ENCODE measurements around the gene HS3ST1.

HS3ST1 gene

DNA sequence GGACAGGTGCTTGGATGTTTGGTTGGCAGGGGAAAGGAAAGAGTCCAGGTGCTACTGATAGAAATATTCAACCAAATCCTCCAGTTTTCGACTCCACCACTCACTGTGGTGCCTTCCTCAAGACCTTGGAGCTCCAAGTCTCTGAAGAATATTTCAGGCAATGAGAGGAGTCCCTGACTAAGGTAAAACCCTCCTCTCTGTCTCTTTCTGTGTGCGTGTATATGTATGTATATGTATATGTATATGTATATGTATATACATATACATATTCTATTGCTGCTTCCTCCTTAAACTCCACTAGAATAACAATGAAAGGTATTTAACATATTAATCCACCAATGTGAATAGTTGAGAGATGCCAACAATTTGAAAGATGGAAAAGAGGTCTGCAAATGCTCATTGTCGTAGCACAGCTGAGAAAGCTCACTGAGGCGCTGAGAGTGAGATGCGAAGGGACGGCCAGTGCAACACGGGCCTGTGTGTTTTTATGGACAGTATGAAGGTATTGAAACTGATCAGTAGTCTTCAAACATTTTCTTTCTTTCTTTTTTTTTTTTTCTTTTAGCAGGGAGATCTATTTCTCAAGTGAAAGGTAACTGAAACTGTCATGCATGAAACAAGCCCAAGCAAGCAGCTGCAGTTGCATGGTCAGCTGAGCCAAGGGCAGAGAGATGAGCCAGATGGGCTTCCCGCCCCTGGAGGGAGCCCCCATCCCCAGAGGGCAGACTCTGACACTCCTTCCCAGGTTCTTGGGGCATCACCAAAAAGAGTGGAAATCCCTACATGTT lies 41.1 kb upstream of the HS3ST1 start:
- DNase-seq (ENCODE audit: low read depth in 1 of 2, low spot score in 1 of 2): no peak
- TF ChIP-seq, protein P1, sequence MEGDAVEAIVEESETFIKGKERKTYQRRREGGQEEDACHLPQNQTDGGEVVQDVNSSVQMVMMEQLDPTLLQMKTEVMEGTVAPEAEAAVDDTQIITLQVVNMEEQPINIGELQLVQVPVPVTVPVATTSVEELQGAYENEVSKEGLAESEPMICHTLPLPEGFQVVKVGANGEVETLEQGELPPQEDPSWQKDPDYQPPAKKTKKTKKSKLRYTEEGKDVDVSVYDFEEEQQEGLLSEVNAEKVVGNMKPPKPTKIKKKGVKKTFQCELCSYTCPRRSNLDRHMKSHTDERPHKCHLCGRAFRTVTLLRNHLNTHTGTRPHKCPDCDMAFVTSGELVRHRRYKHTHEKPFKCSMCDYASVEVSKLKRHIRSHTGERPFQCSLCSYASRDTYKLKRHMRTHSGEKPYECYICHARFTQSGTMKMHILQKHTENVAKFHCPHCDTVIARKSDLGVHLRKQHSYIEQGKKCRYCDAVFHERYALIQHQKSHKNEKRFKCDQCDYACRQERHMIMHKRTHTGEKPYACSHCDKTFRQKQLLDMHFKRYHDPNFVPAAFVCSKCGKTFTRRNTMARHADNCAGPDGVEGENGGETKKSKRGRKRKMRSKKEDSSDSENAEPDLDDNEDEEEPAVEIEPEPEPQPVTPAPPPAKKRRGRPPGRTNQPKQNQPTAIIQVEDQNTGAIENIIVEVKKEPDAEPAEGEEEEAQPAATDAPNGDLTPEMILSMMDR (IDR thresholded peaks at IDR 0.05; ENCODE audit: insufficient read depth, low read length): no peak
- TF ChIP-seq GABPA (IDR thresholded peaks at IDR 0.05; ENCODE audit: low read depth): no peak
- TF ChIP-seq, protein P2, sequence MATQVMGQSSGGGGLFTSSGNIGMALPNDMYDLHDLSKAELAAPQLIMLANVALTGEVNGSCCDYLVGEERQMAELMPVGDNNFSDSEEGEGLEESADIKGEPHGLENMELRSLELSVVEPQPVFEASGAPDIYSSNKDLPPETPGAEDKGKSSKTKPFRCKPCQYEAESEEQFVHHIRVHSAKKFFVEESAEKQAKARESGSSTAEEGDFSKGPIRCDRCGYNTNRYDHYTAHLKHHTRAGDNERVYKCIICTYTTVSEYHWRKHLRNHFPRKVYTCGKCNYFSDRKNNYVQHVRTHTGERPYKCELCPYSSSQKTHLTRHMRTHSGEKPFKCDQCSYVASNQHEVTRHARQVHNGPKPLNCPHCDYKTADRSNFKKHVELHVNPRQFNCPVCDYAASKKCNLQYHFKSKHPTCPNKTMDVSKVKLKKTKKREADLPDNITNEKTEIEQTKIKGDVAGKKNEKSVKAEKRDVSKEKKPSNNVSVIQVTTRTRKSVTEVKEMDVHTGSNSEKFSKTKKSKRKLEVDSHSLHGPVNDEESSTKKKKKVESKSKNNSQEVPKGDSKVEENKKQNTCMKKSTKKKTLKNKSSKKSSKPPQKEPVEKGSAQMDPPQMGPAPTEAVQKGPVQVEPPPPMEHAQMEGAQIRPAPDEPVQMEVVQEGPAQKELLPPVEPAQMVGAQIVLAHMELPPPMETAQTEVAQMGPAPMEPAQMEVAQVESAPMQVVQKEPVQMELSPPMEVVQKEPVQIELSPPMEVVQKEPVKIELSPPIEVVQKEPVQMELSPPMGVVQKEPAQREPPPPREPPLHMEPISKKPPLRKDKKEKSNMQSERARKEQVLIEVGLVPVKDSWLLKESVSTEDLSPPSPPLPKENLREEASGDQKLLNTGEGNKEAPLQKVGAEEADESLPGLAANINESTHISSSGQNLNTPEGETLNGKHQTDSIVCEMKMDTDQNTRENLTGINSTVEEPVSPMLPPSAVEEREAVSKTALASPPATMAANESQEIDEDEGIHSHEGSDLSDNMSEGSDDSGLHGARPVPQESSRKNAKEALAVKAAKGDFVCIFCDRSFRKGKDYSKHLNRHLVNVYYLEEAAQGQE (IDR thresholded peaks at IDR 0.05; ENCODE audit: insufficient replicate concordance, low read depth): no peak
- Histone ChIP-seq H3K4me3 (replicated peaks; ENCODE audit: insufficient read depth, low read length) (no peak overlapping the region), H3K27me3 (ENCODE audit: insufficient read depth, poor library complexity, severe bottlenecking) (no peaks in the 10 kb centered on the region), H3K27ac (replicated peaks) (no peak overlapping the region)

DNA sequence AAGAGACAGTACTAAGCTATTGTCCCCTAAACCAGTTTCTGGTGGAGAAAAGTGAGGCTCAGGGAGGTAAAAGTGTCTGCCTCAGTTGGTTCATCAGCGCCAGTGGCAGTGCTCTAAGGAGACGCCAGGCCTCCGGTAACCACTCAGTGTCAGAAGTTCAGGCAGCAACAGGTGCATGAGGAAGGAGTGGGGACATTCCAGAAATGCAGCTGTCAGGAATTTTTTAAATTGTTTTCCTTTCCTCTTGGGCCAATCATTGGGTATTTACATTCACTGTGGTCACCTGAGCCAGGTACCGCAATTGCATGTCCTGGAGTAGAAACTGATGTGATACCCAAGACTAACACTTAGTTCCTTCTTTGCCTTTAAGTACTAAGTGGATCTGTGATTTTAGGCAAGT lies 40.2 kb upstream of the HS3ST1 start:
- H3K27me3 ChIP-seq (ENCODE audit: insufficient read depth, poor library complexity, severe bottlenecking): no peaks in the 10 kb centered on the region
- no peak overlapping the region for H3K4me3 ChIP-seq (replicated peaks; ENCODE audit: insufficient read depth, low read length)
- H3K27ac ChIP-seq (replicated peaks): no peak overlapping the region
- TF ChIP-seq SPI1 (IDR thresholded peaks at IDR 0.05; ENCODE audit: borderline replicate concordance, low read depth): no peak
- no peak for TF ChIP-seq POLR2AphosphoS5 (IDR thresholded peaks at IDR 0.05; ENCODE audit: low read depth)
- TF ChIP-seq, protein P1 (IDR thresholded peaks at IDR 0.05; ENCODE audit: insufficient read depth, low read length): no peak
- TF ChIP-seq, protein P2 (IDR thresholded peaks at IDR 0.05; ENCODE audit: insufficient replicate concordance, low read depth): no peak
- no peak for TF ChIP-seq GABPA (IDR thresholded peaks at IDR 0.05; ENCODE audit: low read depth)
- DNase-seq (ENCODE audit: low read depth in 1 of 2, low spot score in 1 of 2): no peak

DNA sequence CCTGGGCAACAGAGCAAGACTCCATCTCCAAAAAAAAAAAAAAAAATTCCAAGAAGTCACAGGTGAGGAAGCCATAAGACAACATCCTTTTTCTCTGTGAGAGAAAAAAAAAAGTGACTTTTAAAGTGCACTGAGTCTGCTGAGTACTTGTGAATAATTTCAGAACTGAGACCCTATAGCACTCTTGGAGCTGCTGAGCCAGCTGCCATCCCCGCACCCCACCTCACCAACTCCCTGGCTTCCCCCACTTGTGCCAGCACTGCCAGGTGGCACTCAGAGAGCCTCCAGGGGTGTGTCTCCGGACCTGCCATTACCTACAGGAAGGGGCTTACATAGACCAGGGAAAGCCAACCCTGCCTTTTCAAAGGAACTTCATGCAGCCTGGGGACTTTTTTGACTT lies 39.2 kb upstream of the HS3ST1 start:
- no peak for DNase-seq (ENCODE audit: low read depth in 1 of 2, low spot score in 1 of 2)
- TF ChIP-seq POLR2AphosphoS5 (IDR thresholded peaks at IDR 0.05; ENCODE audit: low read depth) (no peak), SPI1 (IDR thresholded peaks at IDR 0.05; ENCODE audit: borderline replicate concordance, low read depth) (no peak), GABPA (IDR thresholded peaks at IDR 0.05; ENCODE audit: low read depth) (no peak)
- TF ChIP-seq, protein P1 (IDR thresholded peaks at IDR 0.05; ENCODE audit: insufficient read depth, low read length): no peak
- TF ChIP-seq, protein P2 (IDR thresholded peaks at IDR 0.05; ENCODE audit: insufficient replicate concordance, low read depth): no peak

More for the DNA sequence above, 39.2 kb upstream of the HS3ST1 start:
- Histone ChIP-seq H3K27ac (replicated peaks) (no peak overlapping the region), H3K27me3 (ENCODE audit: insufficient read depth, poor library complexity, severe bottlenecking) (no peaks in the 10 kb centered on the region), H3K4me3 (replicated peaks; ENCODE audit: insufficient read depth, low read length) (no peak overlapping the region)

Data from HL-60 (cell line).